ENCODE measurements around the gene FBLN7.

GRCh38 chr2:112182581-112183034 lies 44.4 kb downstream of the FBLN7 start:
- TF ChIP-seq RAD21 (IDR thresholded peaks at IDR 0.05; ENCODE audit: low read depth) = no peak
- TF ChIP-seq EP300 (IDR thresholded peaks at IDR 0.05; ENCODE audit: borderline replicate concordance) = no peak
- no peak for TF ChIP-seq EGR1 (IDR thresholded peaks at IDR 0.05)
- no peak for TF ChIP-seq MAX (IDR thresholded peaks at IDR 0.05)
- TF ChIP-seq REST (IDR thresholded peaks at IDR 0.05; ENCODE audit: low read depth) = no peak
- TF ChIP-seq USF1 (IDR thresholded peaks at IDR 0.05) = no peak
- TF ChIP-seq TAF1 (IDR thresholded peaks at IDR 0.05; ENCODE audit: low read depth) = no peak
- no peak for TF ChIP-seq CEBPB (IDR thresholded peaks at IDR 0.05)
- TF ChIP-seq FOXM1 (IDR thresholded peaks at IDR 0.05; ENCODE audit: borderline replicate concordance, low read depth) = no peak
- TF ChIP-seq ZBTB7A (IDR thresholded peaks at IDR 0.05; ENCODE audit: low read depth) = no peak
- TF ChIP-seq CREB1 (IDR thresholded peaks at IDR 0.05; ENCODE audit: low read depth) = no peak
- TF ChIP-seq TEAD4 (IDR thresholded peaks at IDR 0.05) = no peak

Measured in Ishikawa (cell line).